GM12878 (cell line): Measurements from ENCODE around the gene C1orf35. TPM values are rescaled to one million over a fixed set of nuclear protein-coding genes. Genes with fewer than 3 reads are reported as not detected.

Experiments
- ATAC-seq: fragments of 200-7000 bp; cut with Tn5 transposase; 3 replicates; pipeline ENCODE4 v1.9.1; 2020; ENCODE audit warnings: mild to moderate bottlenecking, moderate library complexity
- BruUV-seq: library from RNA; stranded (reverse); fragments of 400-500 nt; replicated peaks from 2 replicates; lab custom pipeline; 2021; lab: Mats Ljungman, UMichigan
- CTCF ChIA-PET: fragments of 300-600 bp; sonication (Branson Sonifier 250); formaldehyde crosslinking; extraction: SDS; loops from one replicate; lab custom pipeline; 2021; ENCODE audit warnings: inconsistent platforms; lab: Yijun Ruan, JAX
- POLR2A ChIA-PET: fragments of 350-600 bp; formaldehyde crosslinking; extraction: SDS; loops from one replicate; lab custom pipeline; 2021; ENCODE audit warnings: inconsistent platforms; lab: Charles Lee
- RAD21 ChIA-PET: fragments of 300-600 bp; sonication (Branson Sonifier 250); formaldehyde crosslinking; loops from one replicate; lab custom pipeline; 2023; ENCODE audit warnings: antibody characterized with exemption; ENCODE audit not compliant: unreplicated experiment; lab: Charles Lee
- SMC1A ChIA-PET: fragments of 300-600 bp; sonication (Branson Sonifier 250); formaldehyde crosslinking; loops from one replicate; lab custom pipeline; 2023; ENCODE audit not compliant: unreplicated experiment, uncharacterized antibody; lab: Charles Lee
- DNase-seq: peaks from one replicate; pipeline ENCODE4 v3.0.0-alpha.2; 2011; ENCODE audit warnings: low read depth, low spot score
- FAIRE-seq: peaks from 3 replicates; lab custom pipeline; 2011; peaks lifted over from hg19 to GRCh38; lab: Jason Lieb, UNC
- H2AFZ ChIP-seq: 2 replicates; pipeline ENCODE4 v1.6.0; 2011; ENCODE audit warnings: low read depth, low read length, control low read depth; ENCODE audit not compliant: control insufficient read depth
- H3K27ac ChIP-seq: 2 replicates; pipeline ENCODE4 v1.5.1; 2011; ENCODE audit warnings: control low read depth; ENCODE audit not compliant: control insufficient read depth, insufficient read depth
- H3K27me3 ChIP-seq, 2 experiments: replicated peaks in 1 of 2; 2 replicates each; pipeline versions ENCODE4 v1.6.0 to v1.6.1; 2011; ENCODE audit warnings: low read length in 1 of 2; ENCODE audit not compliant: control insufficient read depth in 2 of 2, insufficient read depth in 2 of 2
- H3K36me3 ChIP-seq, 2 experiments: 2 replicates each; pipeline ENCODE4 v1.5.1; 2011; ENCODE audit warnings: low read length in 1 of 2; ENCODE audit not compliant: control insufficient read depth in 2 of 2, insufficient read depth in 2 of 2
- H3K4me1 ChIP-seq: 2 replicates; pipeline ENCODE4 v1.6.1; 2011; ENCODE audit warnings: mild to moderate bottlenecking, low read length, moderate library complexity, mixed read lengths; ENCODE audit not compliant: control insufficient read depth, insufficient read depth
- H3K4me2 ChIP-seq: 2 replicates; pipeline ENCODE4 v1.6.0; 2011; ENCODE audit warnings: control low read depth; ENCODE audit not compliant: control insufficient read depth, insufficient read depth
- H3K4me3 ChIP-seq: fragments of 200-600 bp; sonication (generic); 2 replicates; pipeline ENCODE4 v1.5.1; 2016
- H3K79me2 ChIP-seq: 2 replicates; pipeline ENCODE4 v1.6.0; 2011; ENCODE audit warnings: low read length; ENCODE audit not compliant: control insufficient read depth, insufficient read depth
- H3K9ac ChIP-seq: 2 replicates; pipeline ENCODE4 v1.8.0; 2011; ENCODE audit warnings: low read length, control low read depth, mixed read lengths; ENCODE audit not compliant: control insufficient read depth, insufficient read depth
- H3K9me3 ChIP-seq: replicated peaks from 3 replicates; pipeline ENCODE4 v1.5.1; 2011; ENCODE audit warnings: mild to moderate bottlenecking, low read length; ENCODE audit not compliant: control insufficient read depth, insufficient read depth
- H4K20me1 ChIP-seq: 2 replicates; pipeline ENCODE4 v1.6.0; 2011; ENCODE audit not compliant: control insufficient read depth, insufficient read depth
- EGR1 ChIP-seq, 2 experiments: IDR thresholded peaks; 1 replicate in 1 of 2; 2 replicates in 1 of 2; pipeline ENCODE4 v1.6.1; 2011 to 2012; ENCODE audit warnings: low read depth in 2 of 2, low read length in 2 of 2, borderline replicate concordance in 1 of 2, mild to moderate bottlenecking in 1 of 2, moderate library complexity in 1 of 2
- MEF2B ChIP-seq: fragments of 450-650 bp; IDR thresholded peaks from 2 replicates; pipeline ENCODE4 v1.6.1; 2018; ENCODE audit warnings: mild to moderate bottlenecking, moderate library complexity; ENCODE audit not compliant: partially characterized antibody, poor library complexity, severe bottlenecking
- RCOR1 ChIP-seq: conservative IDR thresholded peaks from 2 replicates; pipeline ENCODE4 v1.6.1; 2012; ENCODE audit warnings: low read depth, low read length, improper control_type of control experiment
- SP1 ChIP-seq: IDR thresholded peaks from one replicate; pipeline ENCODE4 v1.6.1; 2011; ENCODE audit warnings: low read depth, low read length
- SREBF1 ChIP-seq: IDR thresholded peaks from 2 replicates; pipeline ENCODE4 v1.6.1; 2012; ENCODE audit warnings: mild to moderate bottlenecking, low read length
- WGBS: methylation state at CpG from one replicate; pipeline ENCODE4 v1.1.6; 2016; ENCODE audit warnings: low lambda C conversion rate; ENCODE audit not compliant: insufficient replicate concordance, insufficient coverage; ENCODE audit errors: missing lambda C conversion rate; 5-methylcytosine and 5-hydroxymethylcytosine counted together
- in situ Hi-C: fragments of 300-500 bp; cut with MboI; formaldehyde crosslinking; loops from 9 replicates; pipeline ENCODE4 v1.14.3; 2018; ENCODE audit warnings: mixed read lengths
- intact Hi-C: fragments of 100-400 bp; cut with micrococcal nuclease; formaldehyde crosslinking; loops from one replicate; pipeline ENCODE4 v1.14.2; 2022; ENCODE audit not compliant: unreplicated experiment
- polyA plus RNA-seq, 11 experiments: library from polyadenylated mRNA; depleted of rRNA in 4 of 11; unstranded in 6 of 11; stranded (reverse) in 5 of 11; fragments of >200 nt; fragmentation: Nextera tagmentation in 4 of 11; fragmentation: Illumina TruSeq in 1 of 11; extraction: Ambion mirVana in 4 of 11; extraction: Trizol in 1 of 11; gene quantifications; 1 replicate in 1 of 11; 2 replicates in 10 of 11; pipeline versions ENCODE4 v1.2.1 to v1.2.3, GENCODE V29; 2011 to 2016; ENCODE audit warnings: inconsistent platforms in 2 of 11, missing spikeins in 2 of 11, low read depth in 1 of 11
- total RNA-seq, 4 experiments: library from RNA; depleted of rRNA in 3 of 4; stranded (reverse); fragments of >200 nt in 3 of 4; fragmentation: Illumina TruSeq in 1 of 4; extraction: Trizol in 1 of 4; gene quantifications; 2 replicates each; pipeline versions ENCODE4 v1.2.1 to v1.2.3, GENCODE V29; 2013 to 2021
- TF ChIP-seq, protein P1 (sequence below): fragments of 450-650 bp; IDR thresholded peaks from 2 replicates; pipeline ENCODE4 v1.6.1; 2016; ENCODE audit warnings: mild to moderate bottlenecking

Gene C1orf35
- total and polyA plus RNA-seq, 10 of the 15 experiments (the other 5 are each of a cell fraction or from before 2014, with no cell fraction given), result 2.5 to 27.0 (median 10.6) TPM

DNA sequence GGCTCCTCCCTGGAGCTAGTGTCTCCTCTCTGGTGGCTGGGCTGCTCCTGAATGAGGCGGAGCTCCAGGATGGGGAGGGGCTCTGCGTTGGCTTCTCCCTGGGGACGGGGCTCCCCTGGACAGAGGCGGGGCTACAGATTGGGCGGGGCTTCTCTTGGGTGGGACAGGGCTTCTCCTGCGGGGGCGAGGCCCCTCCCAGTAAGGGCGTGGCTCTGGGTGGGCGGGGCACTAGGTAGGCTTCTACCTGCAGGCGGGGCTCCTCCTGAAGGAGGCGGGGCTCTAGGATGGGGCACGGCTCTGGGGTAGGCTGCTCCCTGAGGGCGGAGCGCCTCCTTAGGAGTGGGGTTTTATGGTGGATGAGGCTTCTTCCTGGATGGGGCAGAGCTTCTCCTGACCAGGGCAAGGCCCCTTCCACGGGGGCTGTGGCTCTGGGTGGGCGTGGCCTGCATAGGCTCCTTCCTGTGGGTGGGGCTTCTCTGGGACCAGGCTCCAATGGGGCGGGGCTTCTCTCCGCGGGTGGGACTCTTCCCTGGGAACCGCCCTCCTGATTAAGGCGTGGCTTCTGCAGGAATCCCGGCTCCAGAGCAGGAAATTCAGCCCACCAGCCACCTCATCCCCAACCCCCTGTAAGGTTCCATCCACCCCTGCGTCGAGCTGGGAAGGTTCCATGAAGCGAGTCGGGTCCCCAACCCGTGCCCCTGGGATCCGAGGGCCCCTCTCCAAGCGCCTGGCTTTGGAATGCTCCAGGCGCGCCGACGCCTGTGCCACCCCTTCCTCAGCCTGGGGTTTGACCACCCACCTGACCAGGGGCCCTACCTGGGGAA is 43.3 kb downstream of the C1orf35 start:
- RAD21 ChIA-PET, result no interaction called here
- Histone ChIP-seq H3K4me2 (peak overlapping the region; percentile 38; the same call in 1 of the 2 replicates), H3K4me1 (no peaks in the 10 kb centered on the region), H2AFZ (peak overlapping the region; percentile 44), H3K27me3 (peaks cover 0 to 7% of the 10 kb centered on the region in 2 experiments; a peak in 3 of 4 replicates), H4K20me1 (no peaks in the 10 kb centered on the region), H3K27ac (no peak overlapping the region), H3K9me3 (no peaks in the 10 kb centered on the region; the same call in 2 of the 3 replicates), H3K79me2 (no peaks in the 10 kb centered on the region), H3K4me3 (no peak overlapping the region)
- POLR2A ChIA-PET, result no interaction called here
- CTCF ChIA-PET, result interaction anchor here (0.9 kb wide), 1 partner anchor 164 kb away, joined by 3 read pairs; no protein-coding TSS in a partner anchor
- no TSS peak for BruUV-seq
- DNase-seq (no peak), FAIRE-seq (no peak), ATAC-seq (peak; percentile 78)
- in situ Hi-C loops, result no loop called here
- 43% methylated on average over 26 of the region's 33 CpGs for WGBS
- intact Hi-C loops, result no loop called here
- SMC1A ChIA-PET, result no interaction called here
- TF ChIP-seq EGR1 (IDR thresholded peaks at IDR 0.05; ENCODE audit: borderline replicate concordance in 1 of 2, low read depth in 2 of 2, low read length in 2 of 2) (peak in 1 of 2 experiments; percentile 39; a peak in 1 of 3 replicates), MEF2B (peak; percentile 21), SP1 (peak; percentile 11), SREBF1 (no peak), RCOR1 (no peak)
- TF ChIP-seq, protein P1, sequence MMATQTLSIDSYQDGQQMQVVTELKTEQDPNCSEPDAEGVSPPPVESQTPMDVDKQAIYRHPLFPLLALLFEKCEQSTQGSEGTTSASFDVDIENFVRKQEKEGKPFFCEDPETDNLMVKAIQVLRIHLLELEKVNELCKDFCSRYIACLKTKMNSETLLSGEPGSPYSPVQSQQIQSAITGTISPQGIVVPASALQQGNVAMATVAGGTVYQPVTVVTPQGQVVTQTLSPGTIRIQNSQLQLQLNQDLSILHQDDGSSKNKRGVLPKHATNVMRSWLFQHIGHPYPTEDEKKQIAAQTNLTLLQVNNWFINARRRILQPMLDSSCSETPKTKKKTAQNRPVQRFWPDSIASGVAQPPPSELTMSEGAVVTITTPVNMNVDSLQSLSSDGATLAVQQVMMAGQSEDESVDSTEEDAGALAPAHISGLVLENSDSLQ, result no peak
- TF ChIP-seq, all 136 proteins: peak for 3
- H3K9ac ChIP-seq, result no peak overlapping the region
- H3K36me3 ChIP-seq, result no peaks in the 10 kb centered on the region
